Sigmoid colon (tissue), 3 donors: ENCODE data around the gene ARSJ.

ENCODE experiments used
- POLR2A ChIP-seq, 2 donors: fragments of 450-650 bp; IDR thresholded peaks; one replicate each; pipeline ENCODE4 v1.6.1; 2016; ENCODE audit warnings: antibody characterized with exemption in 2 of 2, mild to moderate bottlenecking in 2 of 2, moderate library complexity in 2 of 2
- TF ChIP-seq, protein P1 (sequence below), 4 experiments: fragments of 450-650 bp in 3 of 4; fragments of 200-600 bp in 1 of 4; IDR thresholded peaks; one replicate each; pipeline ENCODE4 v1.5.1; 2016 to 2019; ENCODE audit warnings: antibody characterized with exemption in 4 of 4, mild to moderate bottlenecking in 3 of 4, moderate library complexity in 2 of 4

DNA sequence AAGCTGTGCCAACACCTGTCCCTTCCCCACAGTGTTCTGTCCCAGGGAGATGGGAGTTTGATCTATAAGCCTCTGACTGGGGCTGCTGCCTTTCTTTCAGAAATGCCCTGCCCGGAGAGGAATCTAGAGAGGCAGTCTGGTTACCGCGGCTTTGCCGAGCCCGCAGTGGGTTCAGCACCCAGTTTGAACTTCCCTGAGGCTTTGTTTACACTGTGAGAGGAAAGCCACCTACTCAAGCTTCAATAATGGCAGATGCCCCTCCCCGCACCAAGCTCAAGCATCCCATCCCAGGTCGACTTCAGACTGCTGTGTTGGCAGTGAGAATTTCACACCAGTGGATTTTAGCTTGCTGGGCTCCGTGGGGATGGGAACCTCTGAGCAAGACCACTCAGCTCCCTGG, 33.3 kb upstream of the ARSJ start:
- TF ChIP-seq POLR2A (IDR thresholded peaks at IDR 0.05) = no peak
- TF ChIP-seq, protein P1, sequence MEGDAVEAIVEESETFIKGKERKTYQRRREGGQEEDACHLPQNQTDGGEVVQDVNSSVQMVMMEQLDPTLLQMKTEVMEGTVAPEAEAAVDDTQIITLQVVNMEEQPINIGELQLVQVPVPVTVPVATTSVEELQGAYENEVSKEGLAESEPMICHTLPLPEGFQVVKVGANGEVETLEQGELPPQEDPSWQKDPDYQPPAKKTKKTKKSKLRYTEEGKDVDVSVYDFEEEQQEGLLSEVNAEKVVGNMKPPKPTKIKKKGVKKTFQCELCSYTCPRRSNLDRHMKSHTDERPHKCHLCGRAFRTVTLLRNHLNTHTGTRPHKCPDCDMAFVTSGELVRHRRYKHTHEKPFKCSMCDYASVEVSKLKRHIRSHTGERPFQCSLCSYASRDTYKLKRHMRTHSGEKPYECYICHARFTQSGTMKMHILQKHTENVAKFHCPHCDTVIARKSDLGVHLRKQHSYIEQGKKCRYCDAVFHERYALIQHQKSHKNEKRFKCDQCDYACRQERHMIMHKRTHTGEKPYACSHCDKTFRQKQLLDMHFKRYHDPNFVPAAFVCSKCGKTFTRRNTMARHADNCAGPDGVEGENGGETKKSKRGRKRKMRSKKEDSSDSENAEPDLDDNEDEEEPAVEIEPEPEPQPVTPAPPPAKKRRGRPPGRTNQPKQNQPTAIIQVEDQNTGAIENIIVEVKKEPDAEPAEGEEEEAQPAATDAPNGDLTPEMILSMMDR (IDR thresholded peaks at IDR 0.05) = no peak
